ENCODE data around the gene RAVER1. TPM values are rescaled to one million over a fixed set of nuclear protein-coding genes. Genes with fewer than 3 reads are reported as not detected.

The RAVER1 gene
- total and polyA plus RNA-seq, 10 donors: 4.8 to 45.1 (median 36.2) TPM

DNA sequence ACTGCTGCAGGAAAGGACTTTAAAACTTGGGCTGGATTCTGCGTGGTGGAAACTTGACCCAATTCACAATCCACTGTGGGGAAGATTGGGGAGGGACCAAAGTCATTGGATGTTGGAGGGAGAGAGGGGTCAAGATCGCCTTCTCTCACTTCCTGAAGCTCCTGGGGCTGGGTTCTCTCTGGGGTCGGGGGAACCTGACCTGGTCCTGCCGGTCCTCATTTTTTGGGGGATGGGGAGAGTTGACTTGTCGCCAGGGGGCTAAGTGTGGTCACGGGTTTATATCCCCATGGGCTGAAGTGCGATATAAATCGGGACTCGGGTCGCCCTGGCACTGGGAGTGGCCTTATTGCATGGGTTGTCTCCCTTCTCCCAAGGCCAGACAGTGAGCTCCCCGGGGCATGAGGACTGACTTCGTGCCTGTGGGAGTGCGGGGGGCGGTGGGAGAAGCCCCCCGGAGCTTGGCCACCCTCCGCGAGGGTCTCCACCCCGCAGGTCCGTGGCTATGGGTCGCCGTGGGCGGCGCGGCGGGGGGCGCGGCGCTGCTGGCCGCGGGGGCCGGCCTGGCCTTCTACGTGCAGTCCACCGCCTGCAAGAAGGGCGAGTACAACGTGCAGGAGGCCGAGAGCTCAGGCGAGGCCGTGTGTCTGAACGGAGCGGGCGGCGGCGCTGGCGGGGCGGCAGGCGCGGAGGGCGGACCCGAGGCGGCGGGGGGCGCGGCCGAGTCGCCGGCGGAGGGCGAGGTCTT is 37.3 kb downstream of the RAVER1 start:
- H3K9me3 ChIP-seq: no peaks in the 10 kb centered on the region
- TF ChIP-seq POLR2A (IDR thresholded peaks at IDR 0.05) (no peak), POLR2AphosphoS5 (IDR thresholded peaks at IDR 0.05) (no peak)
- TF ChIP-seq, protein P1, sequence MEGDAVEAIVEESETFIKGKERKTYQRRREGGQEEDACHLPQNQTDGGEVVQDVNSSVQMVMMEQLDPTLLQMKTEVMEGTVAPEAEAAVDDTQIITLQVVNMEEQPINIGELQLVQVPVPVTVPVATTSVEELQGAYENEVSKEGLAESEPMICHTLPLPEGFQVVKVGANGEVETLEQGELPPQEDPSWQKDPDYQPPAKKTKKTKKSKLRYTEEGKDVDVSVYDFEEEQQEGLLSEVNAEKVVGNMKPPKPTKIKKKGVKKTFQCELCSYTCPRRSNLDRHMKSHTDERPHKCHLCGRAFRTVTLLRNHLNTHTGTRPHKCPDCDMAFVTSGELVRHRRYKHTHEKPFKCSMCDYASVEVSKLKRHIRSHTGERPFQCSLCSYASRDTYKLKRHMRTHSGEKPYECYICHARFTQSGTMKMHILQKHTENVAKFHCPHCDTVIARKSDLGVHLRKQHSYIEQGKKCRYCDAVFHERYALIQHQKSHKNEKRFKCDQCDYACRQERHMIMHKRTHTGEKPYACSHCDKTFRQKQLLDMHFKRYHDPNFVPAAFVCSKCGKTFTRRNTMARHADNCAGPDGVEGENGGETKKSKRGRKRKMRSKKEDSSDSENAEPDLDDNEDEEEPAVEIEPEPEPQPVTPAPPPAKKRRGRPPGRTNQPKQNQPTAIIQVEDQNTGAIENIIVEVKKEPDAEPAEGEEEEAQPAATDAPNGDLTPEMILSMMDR (IDR thresholded peaks at IDR 0.05 in 8 of 11, conservative IDR thresholded peaks at IDR 0.05 in 3 of 11): no peak
- H3K27me3 ChIP-seq (replicated peaks in 1 of 7): peaks cover 13 to 79% (median 60%) of the 10 kb centered on the region in 7 donors
- WGBS, 5 donors: 5 to 21% (median 13%) methylated on average over 49 to 58 of the region's 58 CpGs
- no peaks in the 10 kb centered on the region for H3K36me3 ChIP-seq
- H3K27ac ChIP-seq: peak overlapping the region in 3 of 8 donors; percentile 10 to 45 (median 45)
- no peak for DNase-seq
- peaks cover 28 to 72% (median 57%) of the 10 kb centered on the region in 6 donors for H3K4me1 ChIP-seq
- H3K4me3 ChIP-seq: peak overlapping the region; percentile 23 to 69 (median 35)
- intact Hi-C loops (cut with DNase I; ENCODE audit: low total_unique reads): no loop called here

DNA sequence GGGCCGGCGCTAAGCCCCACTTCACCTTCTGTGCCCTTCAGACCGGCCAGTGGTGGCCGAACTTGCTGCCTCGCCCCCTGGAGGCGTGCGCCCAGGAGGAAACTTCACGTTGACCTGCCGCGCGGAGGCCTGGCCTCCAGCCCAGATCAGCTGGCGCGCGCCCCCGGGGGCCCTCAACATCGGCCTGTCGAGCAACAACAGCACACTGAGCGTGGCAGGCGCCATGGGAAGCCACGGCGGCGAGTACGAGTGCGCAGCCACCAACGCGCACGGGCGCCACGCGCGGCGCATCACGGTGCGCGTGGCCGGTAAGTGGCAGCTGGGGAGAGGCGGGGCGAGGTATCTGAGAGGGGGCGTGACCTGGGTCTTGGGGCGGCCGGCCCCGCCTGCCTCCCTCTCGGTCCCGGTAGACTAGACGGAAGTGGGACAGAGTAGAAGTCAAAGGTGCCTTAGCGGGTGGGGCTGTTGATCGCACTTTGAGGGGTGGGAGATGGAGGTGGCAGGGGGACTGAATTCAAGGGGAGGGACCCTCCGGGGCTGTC is 38.0 kb downstream of the RAVER1 start:
- peak; percentile 92 for DNase-seq
- H3K4me1 ChIP-seq: peaks cover 35 to 76% (median 62%) of the 10 kb centered on the region in 6 donors
- TF ChIP-seq POLR2AphosphoS5 (IDR thresholded peaks at IDR 0.05) (peak; percentile 55 to 78 (median 64)), POLR2A (IDR thresholded peaks at IDR 0.05) (peak in 1 of 3 donors; percentile 3)
- TF ChIP-seq, protein P1 (IDR thresholded peaks at IDR 0.05 in 8 of 11, conservative IDR thresholded peaks at IDR 0.05 in 3 of 11): peak in 1 of 11 experiments; percentile 13

DNA sequence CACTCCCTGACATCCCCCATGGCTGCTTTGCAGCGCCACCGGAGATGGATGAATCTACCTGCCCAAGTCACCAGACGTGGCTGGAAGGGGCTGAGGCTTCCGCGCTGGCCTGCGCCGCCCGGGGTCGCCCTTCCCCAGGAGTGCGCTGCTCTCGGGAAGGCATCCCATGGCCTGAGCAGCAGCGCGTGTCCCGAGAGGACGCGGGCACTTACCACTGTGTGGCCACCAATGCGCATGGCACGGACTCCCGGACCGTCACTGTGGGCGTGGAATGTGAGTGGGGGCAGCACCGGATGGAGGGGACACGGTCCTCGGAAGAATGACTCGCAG is 39.0 kb downstream of the RAVER1 start:
- peaks cover 45 to 76% (median 64%) of the 10 kb centered on the region in 6 donors for H3K4me1 ChIP-seq
- 8 to 48% (median 27%) methylated on average over 14 to 25 of the region's 25 CpGs for WGBS, 5 donors

More for the DNA sequence above, 38.0 kb downstream of the RAVER1 start:
- H3K36me3 ChIP-seq: no peaks in the 10 kb centered on the region
- no peaks in the 10 kb centered on the region for H3K9me3 ChIP-seq
- peak overlapping the region; percentile 23 to 69 (median 35) for H3K4me3 ChIP-seq
- intact Hi-C loops (cut with DNase I; ENCODE audit: low total_unique reads): no loop called here
- WGBS, 5 donors: 1 to 2% (median 2%) methylated on average over 10 to 48 of the region's 48 CpGs
- peak overlapping the region in 3 of 8 donors; percentile 10 to 45 (median 45) for H3K27ac ChIP-seq
- H3K27me3 ChIP-seq (replicated peaks in 1 of 7): peaks cover 17 to 85% (median 66%) of the 10 kb centered on the region in 7 donors

More for the DNA sequence above, 39.0 kb downstream of the RAVER1 start:
- intact Hi-C loops (cut with DNase I; ENCODE audit: low total_unique reads): no loop called here
- Histone ChIP-seq H3K27ac (no peak overlapping the region), H3K9me3 (no peaks in the 10 kb centered on the region), H3K36me3 (no peaks in the 10 kb centered on the region), H3K27me3 (replicated peaks in 1 of 7) (peaks cover 19 to 95% (median 76%) of the 10 kb centered on the region in 7 donors), H3K4me3 (no peak overlapping the region)
- peak in 1 of 3 donors; percentile 52 for TF ChIP-seq POLR2AphosphoS5 (IDR thresholded peaks at IDR 0.05)
- TF ChIP-seq, protein P1 (IDR thresholded peaks at IDR 0.05 in 8 of 11, conservative IDR thresholded peaks at IDR 0.05 in 3 of 11): no peak
- TF ChIP-seq POLR2A (IDR thresholded peaks at IDR 0.05): no peak
- no peak for DNase-seq
